22Rv1 (cell line): ENCODE data around the gene EFCAB13.

Source experiments
- CTCF ChIP-seq: fragments of 450-650 bp; IDR thresholded peaks from 2 replicates; pipeline ENCODE4 v1.5.1; 2017; ENCODE audit warnings: mild to moderate bottlenecking
- ZFX ChIP-seq: fragments of 450-650 bp; IDR thresholded peaks from 2 replicates; pipeline ENCODE4 v1.6.1; 2017; ENCODE audit warnings: antibody characterized with exemption, borderline replicate concordance

- TF ChIP-seq CTCF = no peak
- TF ChIP-seq ZFX = no peak
These were observed 32.9 kb upstream of the EFCAB13 start for GRCh38 chr17:47290870-47291241.
